ENCODE measurements around the gene CRYBG1.

GRCh38 chr6:106490436-106490835, 129.9 kb downstream of the CRYBG1 start:
- TF ChIP-seq, protein P1, sequence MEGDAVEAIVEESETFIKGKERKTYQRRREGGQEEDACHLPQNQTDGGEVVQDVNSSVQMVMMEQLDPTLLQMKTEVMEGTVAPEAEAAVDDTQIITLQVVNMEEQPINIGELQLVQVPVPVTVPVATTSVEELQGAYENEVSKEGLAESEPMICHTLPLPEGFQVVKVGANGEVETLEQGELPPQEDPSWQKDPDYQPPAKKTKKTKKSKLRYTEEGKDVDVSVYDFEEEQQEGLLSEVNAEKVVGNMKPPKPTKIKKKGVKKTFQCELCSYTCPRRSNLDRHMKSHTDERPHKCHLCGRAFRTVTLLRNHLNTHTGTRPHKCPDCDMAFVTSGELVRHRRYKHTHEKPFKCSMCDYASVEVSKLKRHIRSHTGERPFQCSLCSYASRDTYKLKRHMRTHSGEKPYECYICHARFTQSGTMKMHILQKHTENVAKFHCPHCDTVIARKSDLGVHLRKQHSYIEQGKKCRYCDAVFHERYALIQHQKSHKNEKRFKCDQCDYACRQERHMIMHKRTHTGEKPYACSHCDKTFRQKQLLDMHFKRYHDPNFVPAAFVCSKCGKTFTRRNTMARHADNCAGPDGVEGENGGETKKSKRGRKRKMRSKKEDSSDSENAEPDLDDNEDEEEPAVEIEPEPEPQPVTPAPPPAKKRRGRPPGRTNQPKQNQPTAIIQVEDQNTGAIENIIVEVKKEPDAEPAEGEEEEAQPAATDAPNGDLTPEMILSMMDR (IDR thresholded peaks at IDR 0.05), result no peak
- no peak for TF ChIP-seq POLR2A (IDR thresholded peaks at IDR 0.05)

Measured in body of pancreas (tissue), 4 donors.